GM13977 (cell line): ENCODE data around the gene BPI.

Source experiments
- DNase-seq: peaks from one replicate; pipeline ENCODE4 v3.0.0; 2012; ENCODE audit warnings: low spot score
- CTCF ChIP-seq: IDR thresholded peaks from 2 replicates; pipeline ENCODE4 v1.5.1; 2012; ENCODE audit warnings: mild to moderate bottlenecking, control low read depth; ENCODE audit not compliant: insufficient read depth; ENCODE audit errors: extremely low read depth, missing control alignments
- in situ Hi-C: fragments of 300-500 bp; cut with MboI; formaldehyde crosslinking; loops from one replicate; pipeline ENCODE4 v1.12.0; 2022; ENCODE audit warnings: low sequenced_read_pairs, low pct_unique_long_range_greater_than_20kb, mixed read lengths, inconsistent platforms; ENCODE audit not compliant: unreplicated experiment

BPI gene

GRCh38 chr20:38315290-38315966 lies 11.5 kb downstream of the BPI start:
- no peak for TF ChIP-seq CTCF
- in situ Hi-C loops, result no loop called here
- no peak for DNase-seq

GRCh38 chr20:38316341-38316740 lies 12.4 kb downstream of the BPI start:
- in situ Hi-C loops, result no loop called here
- TF ChIP-seq CTCF, result no peak
- no peak for DNase-seq

GRCh38 chr20:38317422-38317821 lies 13.5 kb downstream of the BPI start:
- TF ChIP-seq CTCF, result no peak
- DNase-seq, result no peak
- in situ Hi-C loops, result no loop called here

- no peak for DNase-seq
- TF ChIP-seq CTCF, result no peak
- in situ Hi-C loops, result no loop called here
Measured at GRCh38 chr20:38320221-38320620, 16.3 kb downstream of the BPI start.

GRCh38 chr20:38321959-38322598 lies 18.1 kb downstream of the BPI start:
- peak; percentile 43 for TF ChIP-seq CTCF
- DNase-seq, result no peak
- in situ Hi-C loops, result no loop called here

- TF ChIP-seq CTCF, result no peak
- DNase-seq, result no peak
- in situ Hi-C loops, result no loop called here
Measured at GRCh38 chr20:38324159-38324558, 20.2 kb downstream of the BPI start.

- DNase-seq, result no peak
- in situ Hi-C loops, result no loop called here
- TF ChIP-seq CTCF, result no peak
Measured at GRCh38 chr20:38325167-38325566, 21.2 kb downstream of the BPI start.
